ENCODE data around the gene ZNF394. TPM values are rescaled to one million over a fixed set of nuclear protein-coding genes. Genes with fewer than 3 reads are reported as not detected.

The ZNF394 gene
- total RNA-seq, 2 experiments from 2014 or later: 26.2 to 27.7 TPM

Other genes with a start within 250 kb of the ZNF394 start
- gene MYH16, start 227.4 kb downstream of the ZNF394 start, total RNA-seq: not detected
- 10 to 100 TPM; 66.9 to 70.0 TPM for gene ARPC1A, start 174.4 kb downstream of the ZNF394 start, total RNA-seq
- gene ARPC1B, start 125.6 kb downstream of the ZNF394 start, total RNA-seq: 100 to 1,000 TPM; 432 to 435 TPM
- gene PDAP1, start 91.7 kb downstream of the ZNF394 start, total RNA-seq: 100 to 1,000 TPM; 149 to 162 TPM
- gene BUD31, start 91.3 kb downstream of the ZNF394 start, total RNA-seq: 100 to 1,000 TPM; 143 to 149 TPM
- gene PTCD1, start 61.5 kb downstream of the ZNF394 start, total RNA-seq: 1 to 10 TPM; 7.4 TPM
- 10 to 100 TPM; 57.7 to 60.3 TPM for gene CPSF4, start 61.3 kb downstream of the ZNF394 start, total RNA-seq
- 100 to 1,000 TPM; 366 to 374 TPM for gene ATP5MF, start 34.1 kb downstream of the ZNF394 start, total RNA-seq
- 10 to 100 TPM; 14.2 to 15.6 TPM for gene ZNF789, start 27.4 kb downstream of the ZNF394 start, total RNA-seq
- gene ZKSCAN5, start 4.4 kb upstream of the ZNF394 start, total RNA-seq: 1 to 10 TPM; 7.6 to 7.7 TPM
- 1 to 10 TPM; 4.0 to 4.8 TPM for gene FAM200A, start 51.8 kb upstream of the ZNF394 start, total RNA-seq
- gene ZNF655, start 58.4 kb upstream of the ZNF394 start, total RNA-seq: 10 to 100 TPM; 47.9 to 49.8 TPM
- gene TMEM225B, start 98.0 kb upstream of the ZNF394 start, total RNA-seq: 1 to 10 TPM in 1 of 2 experiments, under 1 TPM in 1; 0.87 to 1.2 TPM
- 10 to 100 TPM; 15.9 to 20.3 TPM for gene ZSCAN25, start 116.7 kb upstream of the ZNF394 start, total RNA-seq
- not detected for gene CYP3A5, start 179.7 kb upstream of the ZNF394 start, total RNA-seq
- gene CYP3A7, start 234.9 kb upstream of the ZNF394 start, total RNA-seq: not detected

All from activated CD4-positive, alpha-beta memory T cell treated with anti-CD3 and anti-CD28 coated beads for 36 hours (primary cell).